Measurements from ENCODE around the gene ATG7.

Gene ATG7

GRCh38 chr3:11302444-11302843, 30.2 kb downstream of the ATG7 start:
- TF ChIP-seq, protein P1, sequence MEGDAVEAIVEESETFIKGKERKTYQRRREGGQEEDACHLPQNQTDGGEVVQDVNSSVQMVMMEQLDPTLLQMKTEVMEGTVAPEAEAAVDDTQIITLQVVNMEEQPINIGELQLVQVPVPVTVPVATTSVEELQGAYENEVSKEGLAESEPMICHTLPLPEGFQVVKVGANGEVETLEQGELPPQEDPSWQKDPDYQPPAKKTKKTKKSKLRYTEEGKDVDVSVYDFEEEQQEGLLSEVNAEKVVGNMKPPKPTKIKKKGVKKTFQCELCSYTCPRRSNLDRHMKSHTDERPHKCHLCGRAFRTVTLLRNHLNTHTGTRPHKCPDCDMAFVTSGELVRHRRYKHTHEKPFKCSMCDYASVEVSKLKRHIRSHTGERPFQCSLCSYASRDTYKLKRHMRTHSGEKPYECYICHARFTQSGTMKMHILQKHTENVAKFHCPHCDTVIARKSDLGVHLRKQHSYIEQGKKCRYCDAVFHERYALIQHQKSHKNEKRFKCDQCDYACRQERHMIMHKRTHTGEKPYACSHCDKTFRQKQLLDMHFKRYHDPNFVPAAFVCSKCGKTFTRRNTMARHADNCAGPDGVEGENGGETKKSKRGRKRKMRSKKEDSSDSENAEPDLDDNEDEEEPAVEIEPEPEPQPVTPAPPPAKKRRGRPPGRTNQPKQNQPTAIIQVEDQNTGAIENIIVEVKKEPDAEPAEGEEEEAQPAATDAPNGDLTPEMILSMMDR (IDR thresholded peaks at IDR 0.05; ENCODE audit: control extremely low read depth, extremely low read depth, low read depth, missing control alignments): no peak
- CTCF ChIA-PET: interaction anchor here (0.7 to 1.7 kb wide), 5 partner anchors 12 to 66 kb away, joined by 3 to 5 read pairs (median 4); no protein-coding TSS in a partner anchor
- POLR2A ChIA-PET: no interaction called here
- DNase-seq (ENCODE audit: extremely low spot score): no peak

- TF ChIP-seq, protein P1 (IDR thresholded peaks at IDR 0.05; ENCODE audit: control extremely low read depth, extremely low read depth, low read depth, missing control alignments): no peak
- POLR2A ChIA-PET: no interaction called here
- CTCF ChIA-PET: interaction anchor here (1.5 kb wide), 1 partner anchor 15 kb away, joined by 4 read pairs; no protein-coding TSS in a partner anchor
- no peak for DNase-seq (ENCODE audit: extremely low spot score)
These were observed 32.0 kb downstream of the ATG7 start for GRCh38 chr3:11304175-11304574.

DNA sequence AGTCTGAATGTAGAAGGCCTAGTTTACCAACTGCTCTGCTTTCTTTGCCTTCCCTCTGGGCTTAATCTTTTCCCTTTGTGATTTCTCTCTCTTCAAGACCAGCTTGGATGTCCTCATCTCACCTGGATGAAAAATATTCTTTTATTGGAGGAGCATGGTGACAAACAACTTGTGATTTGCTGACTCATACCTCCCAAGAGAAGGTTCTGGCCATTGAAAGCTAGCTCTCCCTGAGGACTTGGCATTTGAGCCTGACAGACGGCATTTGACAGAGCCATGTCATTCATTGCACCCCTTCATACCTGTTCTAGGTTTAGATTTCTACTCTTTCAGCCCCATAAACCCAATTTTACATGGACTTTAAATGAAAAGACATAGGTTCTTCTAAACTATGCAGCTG, 33.3 kb downstream of the ATG7 start:
- TF ChIP-seq, protein P1 (IDR thresholded peaks at IDR 0.05; ENCODE audit: control extremely low read depth, extremely low read depth, low read depth, missing control alignments): no peak
- ChIA-PET POLR2A (no interaction called here), CTCF (interaction anchor here (1.1 to 3.6 kb wide), 5 partner anchors 9 to 29 kb away, joined by 3 to 15 read pairs (median 7); no protein-coding TSS in a partner anchor)
- no peak for DNase-seq (ENCODE audit: extremely low spot score)

- ChIA-PET POLR2A (no interaction called here), CTCF (interaction anchor here (1.0 to 3.6 kb wide), 5 partner anchors 8 to 28 kb away, joined by 3 to 15 read pairs (median 7); no protein-coding TSS in a partner anchor)
- TF ChIP-seq, protein P1 (IDR thresholded peaks at IDR 0.05; ENCODE audit: control extremely low read depth, extremely low read depth, low read depth, missing control alignments): no peak
These were observed 34.8 kb downstream of the ATG7 start for GRCh38 chr3:11306817-11307589.

GRCh38 chr3:11307830-11308432, 35.7 kb downstream of the ATG7 start:
- POLR2A ChIA-PET: no interaction called here
- DNase-seq (ENCODE audit: extremely low spot score): no peak
- TF ChIP-seq, protein P1 (IDR thresholded peaks at IDR 0.05; ENCODE audit: control extremely low read depth, extremely low read depth, low read depth, missing control alignments): no peak
- CTCF ChIA-PET: interaction anchor here (0.8 to 3.6 kb wide), 3 partner anchors 9 to 27 kb away, joined by 3 to 15 read pairs (median 4); no protein-coding TSS in a partner anchor

More at GRCh38 chr3:11306817-11307589, 34.8 kb downstream of the ATG7 start:
- DNase-seq (ENCODE audit: extremely low spot score): no peak

DNA sequence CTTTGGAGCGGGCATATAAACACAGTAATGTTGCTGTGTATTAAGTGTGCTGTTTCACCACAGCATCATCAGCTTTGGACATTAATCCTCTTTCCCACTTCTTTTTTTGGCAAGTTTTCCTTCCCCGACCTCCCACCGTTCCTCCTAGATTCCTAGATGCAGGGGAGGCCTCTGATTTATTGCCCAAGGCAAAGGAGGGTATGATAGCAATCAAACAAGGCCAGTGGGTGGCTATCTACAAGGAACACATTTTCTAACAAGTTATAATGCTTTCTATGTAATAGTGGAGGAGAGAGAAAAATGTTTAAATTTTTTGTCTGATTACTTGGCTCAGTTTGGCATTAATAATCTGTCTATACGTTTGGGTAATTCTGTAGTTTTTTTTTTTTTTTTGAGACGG, 38.1 kb downstream of the ATG7 start:
- CTCF ChIA-PET: interaction anchor here (1.8 kb wide), 1 partner anchor 13 kb away, joined by 5 read pairs; no protein-coding TSS in a partner anchor
- POLR2A ChIA-PET: no interaction called here
- DNase-seq (ENCODE audit: extremely low spot score): no peak
- TF ChIP-seq, protein P1 (IDR thresholded peaks at IDR 0.05; ENCODE audit: control extremely low read depth, extremely low read depth, low read depth, missing control alignments): no peak

Measured in GM10248 (cell line).